Endodermal cell (in vitro differentiated cells): ENCODE measurements around the gene MTG2. TPM values are rescaled to one million over a fixed set of nuclear protein-coding genes. Genes with fewer than 3 reads are reported as not detected.

Source experiments
- DNase-seq: peaks from one replicate; pipeline ENCODE4 v3.0.0-alpha.2; 2017
- H3K27ac ChIP-seq: 2 replicates; pipeline ENCODE4 v1.5.1; 2013; ENCODE audit warnings: mild to moderate bottlenecking, low read depth, low read length, moderate library complexity
- H3K27me3 ChIP-seq: 2 replicates; pipeline ENCODE4 v1.6.1; 2013; ENCODE audit warnings: mild to moderate bottlenecking, low read length, moderate library complexity; ENCODE audit not compliant: insufficient read depth, control insufficient read depth, poor library complexity, severe bottlenecking
- H3K36me3 ChIP-seq: 2 replicates; pipeline ENCODE4 v1.7.0; 2013; ENCODE audit warnings: mild to moderate bottlenecking, low read length, moderate library complexity; ENCODE audit not compliant: control insufficient read depth, insufficient read depth
- H3K4me1 ChIP-seq: one replicate; pipeline ENCODE4 v1.7.0; 2013; ENCODE audit warnings: low read length; ENCODE audit not compliant: control insufficient read depth, insufficient read depth
- H3K4me3 ChIP-seq: 2 replicates; pipeline ENCODE4 v1.5.1; 2013; ENCODE audit warnings: mild to moderate bottlenecking, low read length, moderate library complexity
- H3K9ac ChIP-seq: 2 replicates; pipeline ENCODE4 v1.6.1; 2013; ENCODE audit warnings: mild to moderate bottlenecking, low read length, moderate library complexity; ENCODE audit not compliant: poor library complexity, severe bottlenecking; ENCODE audit errors: extremely low read depth
- H3K9me3 ChIP-seq: 2 replicates; pipeline ENCODE4 v1.6.1; 2013; ENCODE audit warnings: mild to moderate bottlenecking, low read length, moderate library complexity; ENCODE audit not compliant: control insufficient read depth
- H3K27ac Mint-ChIP-seq: 2 replicates; pipeline ENCODE4 v1.8.0; 2020; ENCODE audit warnings: mixed read lengths
- H3K27me3 Mint-ChIP-seq: 2 replicates; pipeline ENCODE4 v1.8.0; 2021; ENCODE audit warnings: mild to moderate bottlenecking, mixed read lengths; ENCODE audit not compliant: insufficient read depth
- H3K36me3 Mint-ChIP-seq: 2 replicates; pipeline ENCODE4 v1.8.0; 2020; ENCODE audit warnings: low read depth, mixed read lengths
- H3K4me1 Mint-ChIP-seq: 2 replicates; pipeline ENCODE4 v1.8.0; 2020; ENCODE audit warnings: mixed read lengths
- H3K4me3 Mint-ChIP-seq: 2 replicates; pipeline ENCODE4 v1.8.0; 2020; ENCODE audit warnings: mild to moderate bottlenecking, moderate library complexity, mixed read lengths
- H3K9me3 Mint-ChIP-seq: 2 replicates; pipeline ENCODE4 v1.8.0; 2020; ENCODE audit warnings: mild to moderate bottlenecking, mixed read lengths
- CTCF ChIP-seq: fragments of 200-600 bp; sonication (generic); conservative IDR thresholded peaks from 2 replicates; pipeline ENCODE4 v1.5.0; 2021; ENCODE audit warnings: antibody characterized with exemption, mild to moderate bottlenecking
- WGBS, 2 experiments: methylation state at CpG; one replicate each; pipeline versions ENCODE4 v1.1.5 to v1.1.7; 2013; ENCODE audit warnings: missing lambda C conversion rate in 2 of 2, mixed read lengths in 1 of 2; ENCODE audit not compliant: insufficient coverage in 1 of 2, insufficient read length in 1 of 2; 5-methylcytosine and 5-hydroxymethylcytosine counted together
- total RNA-seq, 2 donors: library from RNA; stranded (reverse); fragmentation: NEBNext Ultra II Directional in 1 of 2; extraction: Animal tissue kit (Norgen Biotek cat#: 25700) in 1 of 2; gene quantifications; 2 replicates in 1 of 2; 3 replicates in 1 of 2; pipeline ENCODE4 v1.2.1, GENCODE V29; 2021

MTG2 gene
- total RNA-seq, 2 donors from 2014 or later, result 28.2 to 29.6 TPM

DNA sequence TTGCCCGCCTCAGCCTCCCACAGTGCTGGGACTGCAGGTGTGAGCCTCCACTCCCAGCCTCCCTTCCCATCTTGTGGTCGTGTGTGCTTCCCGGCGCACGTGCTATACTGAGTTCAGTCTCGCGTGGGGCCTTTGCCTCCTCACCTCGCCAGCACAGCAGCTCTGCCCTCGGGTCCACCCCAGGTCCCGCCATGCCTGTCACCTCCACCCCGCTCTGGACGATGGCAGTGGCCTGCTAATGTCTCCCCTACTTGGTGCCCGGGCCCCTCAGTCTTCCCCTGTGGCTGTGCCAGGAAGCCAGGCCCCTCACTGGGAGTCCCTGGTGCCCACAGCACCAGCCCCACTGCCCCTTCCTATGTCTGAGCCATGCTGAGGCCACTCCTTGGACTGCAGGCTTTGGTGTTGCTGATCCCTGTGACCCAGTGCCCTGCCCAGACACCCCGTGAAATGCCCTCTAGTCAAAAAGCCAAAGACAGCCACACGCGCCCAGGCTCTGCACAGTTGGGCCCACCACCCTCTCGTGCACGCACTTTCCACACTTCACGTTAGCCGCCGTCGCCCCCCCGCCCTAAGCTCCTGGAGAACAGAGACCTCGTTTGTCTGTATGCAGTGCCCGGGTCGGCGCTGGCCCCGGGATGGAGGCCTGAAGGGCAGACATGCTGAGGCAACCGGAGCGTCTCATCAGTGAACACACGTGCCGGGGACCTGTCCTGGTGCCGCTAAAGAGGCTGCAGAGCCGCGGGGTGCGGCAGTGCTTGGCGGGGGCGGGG, 23.0 kb downstream of the MTG2 start:
- no peak for TF ChIP-seq CTCF
- Histone ChIP-seq H3K9ac (no peak overlapping the region), H3K27me3 (no peaks in the 10 kb centered on the region), H3K9me3 (no peaks in the 10 kb centered on the region), H3K27ac (no peak overlapping the region), H3K4me3 (no peak overlapping the region), H3K4me1 (no peaks in the 10 kb centered on the region), H3K36me3 (peaks cover 6% of the 10 kb centered on the region)
- Mint-ChIP-seq H3K9me3 (no peaks in the 10 kb centered on the region), H3K27me3 (no peaks in the 10 kb centered on the region), H3K27ac (no peak overlapping the region), H3K4me3 (no peak overlapping the region), H3K36me3 (peaks cover 25% of the 10 kb centered on the region), H3K4me1 (no peaks in the 10 kb centered on the region)
- 91 to 94% methylated on average over 31 to 38 of the region's 38 CpGs for WGBS, 2 experiments
- DNase-seq, result no peak

- H3K9ac ChIP-seq, result no peak overlapping the region
- no peaks in the 10 kb centered on the region for H3K4me1 ChIP-seq
- Mint-ChIP-seq H3K4me1 (no peaks in the 10 kb centered on the region), H3K9me3 (no peaks in the 10 kb centered on the region), H3K36me3 (peaks cover 20% of the 10 kb centered on the region), H3K4me3 (no peak overlapping the region), H3K27ac (no peak overlapping the region), H3K27me3 (no peaks in the 10 kb centered on the region)
- H3K4me3 ChIP-seq, result no peak overlapping the region
- no peak overlapping the region for H3K27ac ChIP-seq
- DNase-seq, result no peak
- TF ChIP-seq CTCF, result no peak
- peaks cover 3% of the 10 kb centered on the region for H3K36me3 ChIP-seq
- H3K27me3 ChIP-seq, result no peaks in the 10 kb centered on the region
- no peaks in the 10 kb centered on the region for H3K9me3 ChIP-seq
- WGBS, 2 experiments, result 90% methylated on average over 14 to 17 of the region's 17 CpGs
Measured at GRCh38 chr20:62206388-62206775, 23.6 kb downstream of the MTG2 start.

DNA sequence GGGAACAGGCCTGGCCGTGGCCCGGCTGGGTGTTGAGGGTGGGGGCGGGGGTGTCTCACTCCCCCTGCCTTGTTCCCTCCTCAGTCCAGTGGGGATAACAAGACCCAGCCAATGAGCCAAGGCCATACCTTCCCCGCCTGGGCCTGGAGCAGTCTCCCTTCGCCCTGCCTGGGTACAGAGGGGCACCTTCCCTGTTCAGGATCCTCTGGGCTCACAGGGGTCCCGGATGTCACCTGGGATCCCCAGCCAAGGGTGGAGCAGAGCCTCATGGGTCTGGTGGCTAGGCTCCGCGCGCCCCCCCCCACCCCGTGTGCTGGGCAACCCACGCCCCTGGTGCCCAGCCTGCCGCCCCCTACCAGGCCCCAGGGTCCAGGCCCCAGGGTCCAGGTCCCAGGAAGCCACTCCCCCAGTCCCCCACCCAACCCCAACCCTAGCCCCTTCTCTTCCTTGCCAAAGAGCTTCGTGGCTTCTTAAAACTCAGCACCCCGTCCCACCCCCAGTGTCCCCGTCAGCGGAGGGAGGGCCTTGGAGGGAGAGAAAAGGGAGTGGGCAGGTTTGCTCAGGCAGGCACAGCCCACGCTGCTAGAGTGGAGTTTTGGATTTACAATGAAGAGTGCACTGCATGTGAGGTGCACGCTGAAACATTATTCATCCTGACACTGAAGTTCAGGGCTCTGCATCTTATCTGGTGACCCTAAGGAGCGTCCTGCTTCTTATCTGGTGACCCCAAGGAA, 25.4 kb downstream of the MTG2 start:
- no peak overlapping the region for H3K27ac Mint-ChIP-seq
- no peaks in the 10 kb centered on the region for H3K9me3 ChIP-seq
- 89 to 92% methylated on average over 4 to 17 of the region's 19 CpGs for WGBS, 2 experiments
- no peak overlapping the region for H3K27ac ChIP-seq
- H3K27me3 Mint-ChIP-seq, result no peaks in the 10 kb centered on the region
- H3K9me3 Mint-ChIP-seq, result no peaks in the 10 kb centered on the region
- H3K4me1 Mint-ChIP-seq, result no peaks in the 10 kb centered on the region
- TF ChIP-seq CTCF, result no peak
- no peak overlapping the region for H3K4me3 Mint-ChIP-seq
- H3K36me3 Mint-ChIP-seq, result peaks cover 3% of the 10 kb centered on the region
- DNase-seq, result no peak
- H3K36me3 ChIP-seq, result no peaks in the 10 kb centered on the region
- H3K4me1 ChIP-seq, result no peaks in the 10 kb centered on the region
- H3K4me3 ChIP-seq, result no peak overlapping the region
- no peak overlapping the region for H3K9ac ChIP-seq
- no peaks in the 10 kb centered on the region for H3K27me3 ChIP-seq
